OCI-LY3 (cell line): ENCODE results near the gene ABCB7.

ENCODE experiments used
- CTCF ChIP-seq: fragments of 200-600, 300-600 bp; sonication (generic); IDR thresholded peaks from 2 replicates; pipeline ENCODE4 v1.5.1; 2014; ENCODE audit warnings: antibody characterized with exemption, low read length, low read depth
- EZH2phosphoT487 ChIP-seq: fragments of 200-600 bp; shearing (Covaris generic); IDR thresholded peaks from 2 replicates; pipeline ENCODE4 v1.6.1; 2018; ENCODE audit warnings: antibody characterized with exemption, mixed run types, low read depth

- TF ChIP-seq EZH2phosphoT487: no peak
- no peak for TF ChIP-seq CTCF
These were observed 88.2 kb downstream of the ABCB7 start for GRCh38 chrX:75067931-75068330.
